EL (cell line): ENCODE data around the gene AKAP9.
"Not testable (repeated sequence)": the region's sequence is repeated elsewhere in the genome, so short reads cannot be mapped to it uniquely, and the experiment has no call there.

Experiments
- DNase-seq: peaks from one replicate; pipeline ENCODE4 v3.0.0-alpha.2; 2016

AKAP9 gene

DNA sequence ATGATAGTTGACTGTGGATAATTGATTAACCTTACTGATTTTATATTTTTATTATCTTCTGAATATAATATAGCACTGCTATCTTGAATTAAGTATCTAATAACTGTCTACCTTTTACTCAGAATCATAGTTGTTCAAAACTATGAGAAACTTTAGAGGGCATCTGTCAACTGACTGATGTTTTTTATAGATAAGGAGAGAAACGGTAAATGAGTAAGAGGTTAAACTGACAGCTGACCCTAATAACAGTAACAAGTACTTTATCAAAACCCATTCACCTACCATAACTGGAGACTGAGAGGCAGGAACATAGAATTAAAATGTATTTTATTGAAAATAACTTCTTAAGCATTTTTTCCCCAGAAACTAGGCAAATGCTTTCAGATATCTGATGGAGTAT is 131.5 kb downstream of the AKAP9 start:
- no peak for DNase-seq

GRCh38 chr7:92072708-92073107 is 132.0 kb downstream of the AKAP9 start:
- no peak for DNase-seq

DNA sequence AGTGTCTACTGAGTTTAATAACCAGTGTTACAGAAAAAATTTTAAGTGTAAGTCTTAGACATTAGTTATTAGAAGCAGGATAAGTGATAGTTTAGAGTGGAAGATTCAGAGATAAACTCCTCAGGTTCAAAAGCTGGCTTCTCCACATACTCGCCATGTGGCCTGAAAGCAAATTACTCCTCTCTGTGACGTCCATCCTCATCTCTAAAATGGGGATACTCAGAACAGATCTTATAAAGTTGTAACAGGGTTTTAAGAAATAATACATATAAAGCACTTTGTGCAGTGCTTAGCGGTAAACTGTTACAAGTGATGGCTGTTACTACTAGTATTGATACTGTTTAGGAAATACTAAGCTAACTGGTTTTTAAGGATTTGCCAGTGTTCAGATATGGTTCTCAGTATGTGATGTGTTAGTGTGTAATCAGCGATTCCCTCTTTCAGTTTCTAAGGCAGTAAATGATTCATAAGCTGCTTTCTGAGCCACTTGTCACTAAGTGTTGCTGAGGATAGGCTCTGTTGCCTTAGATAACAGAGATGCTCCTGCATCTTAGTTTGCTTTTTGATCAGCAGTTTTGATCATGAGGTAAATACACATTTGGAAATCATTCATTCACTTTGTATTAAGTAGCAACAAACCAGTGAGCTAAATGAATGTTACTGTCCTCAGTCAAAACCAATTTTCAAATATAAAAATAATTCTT is 134.9 kb downstream of the AKAP9 start:
- no peak for DNase-seq

DNA sequence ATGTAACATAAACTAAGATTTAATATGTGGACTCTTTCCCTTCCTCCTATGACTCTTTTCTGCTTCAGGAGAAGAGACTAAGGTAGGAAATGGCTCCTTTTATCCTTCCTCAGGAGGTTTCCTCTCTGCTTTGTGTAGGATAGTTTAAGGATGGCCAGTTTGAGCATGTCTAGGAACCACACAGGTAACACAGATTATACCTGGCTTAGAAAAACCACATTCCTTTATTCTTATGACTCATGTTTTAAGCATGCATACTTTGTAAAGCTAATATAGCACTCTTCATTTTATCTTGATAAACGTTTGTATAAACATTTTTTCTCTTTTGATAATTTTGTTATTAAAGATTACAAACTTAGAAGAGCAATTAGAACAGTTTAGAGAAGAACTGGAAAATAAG is 135.8 kb downstream of the AKAP9 start:
- no peak for DNase-seq

DNA sequence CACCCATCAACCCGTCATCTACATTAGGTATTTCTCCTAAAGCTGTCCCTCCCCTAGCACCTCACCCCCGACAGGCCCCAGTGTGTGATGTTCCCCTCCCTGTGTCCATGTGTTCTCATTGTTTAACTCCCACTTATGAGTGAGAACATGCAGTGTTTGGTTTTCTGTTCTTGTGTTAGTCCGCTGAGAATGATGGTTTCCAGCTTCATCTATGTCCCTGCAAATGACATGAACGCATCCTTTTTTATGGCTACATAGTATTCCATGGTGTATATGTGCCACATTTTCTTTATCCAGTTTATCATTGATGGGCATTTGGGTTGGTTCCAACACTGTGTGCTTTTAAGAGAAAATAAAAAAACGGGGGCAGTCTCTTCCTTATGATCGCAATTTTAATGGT is 143.3 kb downstream of the AKAP9 start:
- not testable (repeated sequence) for DNase-seq

DNA sequence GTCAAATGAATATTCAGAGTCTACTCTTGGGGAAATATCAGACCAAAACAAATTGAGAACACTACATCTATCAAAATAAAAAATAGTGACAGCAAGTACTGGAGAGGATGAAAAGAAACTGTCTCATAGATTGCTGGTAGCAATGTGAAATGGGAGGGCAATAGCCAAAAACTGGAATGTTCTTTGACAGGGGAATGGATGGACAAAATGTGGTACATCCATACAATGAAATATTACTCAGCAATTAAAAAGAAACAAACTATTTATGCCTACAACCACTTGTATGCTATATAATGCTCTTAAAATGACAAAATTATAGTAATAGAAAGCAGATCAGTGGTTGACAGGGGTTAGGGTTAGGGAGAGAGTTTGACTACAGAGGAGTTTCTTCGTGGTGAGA is 147.6 kb downstream of the AKAP9 start:
- DNase-seq: no peak

- DNase-seq: peak; percentile 41
Measured at GRCh38 chr7:92092210-92092609, 151.5 kb downstream of the AKAP9 start.

- no peak for DNase-seq
Measured at GRCh38 chr7:92095380-92095779, 154.7 kb downstream of the AKAP9 start.

- no peak for DNase-seq
Measured at GRCh38 chr7:92100534-92100933, 159.9 kb downstream of the AKAP9 start.

DNA sequence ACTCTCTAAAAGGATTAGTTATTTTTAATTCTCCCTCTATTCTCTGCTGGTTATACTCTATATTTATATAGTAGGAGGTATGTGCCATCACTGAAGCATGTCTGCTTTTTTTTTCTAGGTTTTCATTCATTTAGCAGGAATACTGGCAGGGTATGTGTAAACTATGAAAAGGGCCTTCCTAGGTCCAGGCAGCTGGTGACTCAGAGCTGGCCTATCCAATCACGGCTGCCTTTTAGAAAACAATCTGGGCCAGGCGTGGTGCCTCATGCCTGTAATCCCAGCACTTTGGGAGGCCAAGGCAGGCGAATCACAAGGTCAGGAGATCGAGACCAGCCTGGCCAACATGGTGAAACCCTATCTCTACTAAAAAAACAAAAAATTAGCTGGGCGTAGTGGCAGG is 162.2 kb downstream of the AKAP9 start:
- peak; percentile 43 for DNase-seq

DNA sequence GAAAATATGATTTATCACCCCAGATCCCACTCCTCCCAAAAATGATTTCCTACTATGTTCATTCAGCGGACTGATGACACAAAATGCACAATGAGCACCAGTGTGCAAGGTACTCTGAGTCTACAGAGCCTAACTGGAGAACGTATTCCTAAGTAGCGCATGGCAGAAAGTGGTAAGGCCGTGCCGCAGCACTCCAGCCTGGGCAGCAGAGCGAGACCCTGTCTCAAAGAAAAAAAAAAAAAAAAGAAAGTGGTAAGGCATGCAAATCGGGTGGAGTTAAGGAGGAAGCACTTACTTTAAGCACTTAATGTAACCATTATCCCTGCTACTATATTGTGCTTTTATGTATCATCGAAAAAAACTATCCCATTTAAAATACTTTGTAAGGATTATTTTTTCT is 168.2 kb downstream of the AKAP9 start:
- DNase-seq: no peak

GRCh38 chr7:92110857-92111256 is 170.2 kb downstream of the AKAP9 start:
- DNase-seq: no peak

GRCh38 chr7:92115821-92116220 is 175.2 kb downstream of the AKAP9 start:
- DNase-seq: no peak

- DNase-seq: no peak
Measured at GRCh38 chr7:92116949-92117348, 176.3 kb downstream of the AKAP9 start.

GRCh38 chr7:92119213-92119759 is 178.6 kb downstream of the AKAP9 start:
- DNase-seq: no peak

- no peak for DNase-seq
Measured at GRCh38 chr7:92121681-92122080, 181.0 kb downstream of the AKAP9 start.

DNA sequence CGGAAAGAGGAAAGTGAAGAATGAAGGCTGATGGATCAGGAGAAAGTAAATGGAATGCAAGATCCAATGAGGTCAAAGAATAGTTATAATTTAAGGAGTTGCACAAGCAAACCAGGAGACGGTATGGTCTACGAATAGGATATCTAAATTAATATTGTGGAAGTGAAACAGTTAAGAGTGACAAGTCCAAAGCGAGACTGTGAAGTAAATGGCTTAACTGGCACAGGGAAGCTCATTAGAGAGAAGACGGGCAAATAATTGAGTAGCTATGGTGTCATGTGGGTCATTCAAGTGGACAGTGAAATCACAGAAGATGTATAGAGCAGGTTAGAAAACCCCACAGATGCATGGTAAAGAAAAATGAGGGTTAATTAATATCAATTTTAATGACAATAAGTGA is 190.4 kb downstream of the AKAP9 start:
- DNase-seq: no peak

DNA sequence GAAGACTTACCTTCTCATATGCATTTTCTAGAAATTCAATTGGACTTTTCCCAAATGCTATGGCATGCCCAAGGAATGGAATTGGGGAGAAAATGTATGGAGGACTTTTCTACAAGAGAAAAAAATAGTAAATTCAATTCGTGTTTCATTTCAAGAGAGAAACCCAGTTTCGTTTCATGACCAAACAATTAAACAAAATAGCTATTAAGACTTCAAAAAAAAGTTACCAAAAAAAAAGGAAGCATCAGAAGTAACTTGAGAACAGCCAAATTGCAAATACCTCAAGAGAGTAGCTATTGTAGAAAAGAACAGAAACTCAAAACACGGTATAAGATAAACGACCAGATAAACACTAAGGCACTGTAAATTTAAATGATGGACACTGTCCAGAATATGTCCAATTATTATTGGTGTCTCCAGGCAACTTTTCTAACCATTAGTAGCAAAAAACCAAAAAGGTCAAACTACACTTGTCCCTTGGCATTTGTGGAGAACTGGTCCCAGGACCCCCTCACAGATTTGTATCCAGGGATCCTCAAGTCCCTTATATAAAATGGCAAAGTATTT is 191.2 kb downstream of the AKAP9 start:
- no peak for DNase-seq

DNA sequence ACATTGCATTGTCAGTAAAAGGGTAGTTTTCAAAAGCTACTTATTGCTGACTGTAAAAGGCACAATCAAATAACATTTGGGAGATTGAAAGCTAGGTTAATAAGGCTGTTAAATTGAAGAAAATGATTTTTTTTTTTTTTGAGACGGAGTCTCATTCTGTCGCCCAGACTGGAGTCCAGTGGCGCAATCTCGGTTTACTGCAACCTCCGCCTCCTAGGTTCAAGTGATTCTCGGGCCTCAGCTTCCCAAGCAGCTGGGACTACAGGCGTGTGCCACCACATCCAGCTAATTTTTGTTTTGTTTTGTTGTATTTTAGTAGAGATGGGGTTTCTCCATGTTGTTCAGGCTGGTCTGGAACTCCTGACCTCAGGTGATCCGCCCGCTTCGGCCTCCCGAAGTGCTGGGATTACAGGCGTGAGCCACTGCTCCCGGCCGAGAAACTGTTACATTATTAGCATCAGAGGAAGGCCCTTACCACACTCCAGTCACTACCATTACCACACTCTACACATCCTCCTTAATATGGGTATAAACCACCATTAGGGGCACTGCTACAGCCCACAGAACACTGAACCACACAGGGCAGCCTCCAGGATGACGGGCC is 192.6 kb downstream of the AKAP9 start:
- DNase-seq: peak; percentile 2

GRCh38 chr7:92133737-92134270 is 193.1 kb downstream of the AKAP9 start:
- peak; percentile 68 for DNase-seq

GRCh38 chr7:92134271-92135051 is 193.8 kb downstream of the AKAP9 start, which contains the start of gene CYP51A1:
TSS of gene CYP51A1 (minus strand) at chr7:92134477. CDS start at chr7:92134364, 113 bp downstream.
- peak; percentile 91 for DNase-seq

- peak; percentile 24 for DNase-seq
Measured at GRCh38 chr7:92135052-92135889, 194.6 kb downstream of the AKAP9 start.
